Activated CD4-positive, alpha-beta T cell treated with anti-CD3 and anti-CD28 coated beads for 48 hours (primary cell): Measurements from ENCODE around the gene TRIM23.
"Not testable (repeated sequence)": the region's sequence is repeated elsewhere in the genome, so short reads cannot be mapped to it uniquely, and the experiment has no call there.

ENCODE experiments used
- DNase-seq: peaks from one replicate; pipeline ENCODE4 v3.0.0-alpha.2; 2020

TRIM23 gene

DNA sequence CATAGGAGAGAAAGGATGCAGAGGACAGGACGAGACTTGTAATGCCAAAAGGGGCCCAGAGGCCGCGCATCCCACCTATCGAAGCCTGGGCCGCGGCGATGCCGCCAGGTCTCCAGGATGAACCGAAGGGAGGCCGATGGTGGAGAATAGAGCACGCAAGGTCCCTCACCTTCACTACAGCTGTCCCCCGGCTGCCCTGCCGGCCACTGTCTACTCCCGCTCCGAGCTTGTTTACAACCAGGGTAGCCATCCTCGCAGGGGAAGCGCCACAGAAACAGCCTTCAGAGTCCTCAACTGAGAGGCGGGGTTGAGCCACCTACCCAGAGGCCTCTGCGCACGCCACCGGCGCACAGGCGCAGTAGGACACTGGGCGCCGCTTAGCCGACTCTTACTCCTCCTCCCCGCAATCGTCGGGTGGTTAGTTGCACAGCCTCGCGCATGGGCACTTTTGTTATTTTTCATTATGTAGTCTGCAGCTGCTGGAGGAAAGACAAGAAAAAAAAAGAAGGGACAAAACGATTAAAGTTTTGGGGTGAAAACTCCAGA lies at the start of gene TRIM23:
Gene TRIM23, minus strand, starts transcription at position 309 of the 546 bp plus-strand sequence. Its CDS starts 59 bp downstream, at position 250.
- peak; percentile 93 for DNase-seq

DNA sequence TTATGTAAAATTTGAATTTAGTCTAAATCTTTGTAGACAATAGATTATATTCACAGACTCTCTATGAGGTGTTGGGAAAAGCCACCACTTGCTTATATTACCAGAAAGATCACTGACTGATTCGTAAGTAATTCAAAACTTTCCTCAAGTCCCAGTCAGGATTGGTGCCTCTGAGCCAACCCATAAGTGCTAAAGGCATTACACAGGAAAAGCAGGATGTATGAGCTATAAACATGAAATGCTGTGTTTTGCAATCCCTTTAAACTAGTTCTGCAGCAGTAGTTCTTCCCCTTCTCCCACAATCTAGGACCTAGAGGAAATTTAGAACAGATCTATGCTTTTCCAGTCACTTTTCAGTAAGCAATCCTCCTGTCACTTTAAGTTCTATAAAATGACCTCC lies 48.7 kb upstream of the TRIM23 start:
- no peak for DNase-seq

DNA sequence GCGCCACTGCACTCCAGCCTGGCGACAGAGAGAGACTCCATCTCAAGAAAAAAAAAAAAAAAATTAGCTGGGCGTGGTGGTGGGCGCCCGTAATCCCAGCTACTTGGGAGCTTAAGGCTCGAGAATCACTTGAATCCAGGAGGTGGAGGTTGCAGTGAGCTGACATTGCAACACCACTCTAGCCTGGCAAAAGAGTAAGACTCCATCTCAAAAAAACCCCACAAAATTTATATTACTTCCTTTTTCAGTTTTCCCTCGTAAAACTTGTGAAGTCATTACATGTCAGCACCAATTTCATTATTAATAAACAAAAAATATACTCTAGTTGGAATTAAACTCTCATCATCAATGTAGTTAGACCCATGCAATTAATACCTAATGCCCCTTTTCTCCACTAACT lies 44.6 kb upstream of the TRIM23 start:
- DNase-seq = no peak

GRCh38 chr5:65663804-65664521 lies 39.8 kb upstream of the TRIM23 start:
- no peak for DNase-seq

DNA sequence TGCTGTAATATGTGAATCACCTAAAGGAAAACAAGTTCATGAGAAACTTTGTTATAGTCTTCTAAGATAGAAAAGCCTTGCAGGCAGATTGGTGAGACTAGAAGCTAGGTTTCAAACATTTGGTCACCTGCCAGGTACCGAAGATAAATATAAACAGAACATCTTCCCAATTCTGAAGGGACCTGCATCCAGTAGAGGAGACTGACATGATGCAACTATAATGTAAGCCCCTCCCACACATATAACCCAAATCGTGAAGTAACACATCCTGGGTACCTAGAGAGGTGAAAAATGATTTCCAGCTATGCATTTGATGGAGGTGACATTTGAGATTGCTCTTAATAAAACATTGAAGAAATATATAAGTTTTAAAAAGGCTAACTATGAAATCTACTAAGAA lies 30.6 kb upstream of the TRIM23 start:
- DNase-seq = no peak

DNA sequence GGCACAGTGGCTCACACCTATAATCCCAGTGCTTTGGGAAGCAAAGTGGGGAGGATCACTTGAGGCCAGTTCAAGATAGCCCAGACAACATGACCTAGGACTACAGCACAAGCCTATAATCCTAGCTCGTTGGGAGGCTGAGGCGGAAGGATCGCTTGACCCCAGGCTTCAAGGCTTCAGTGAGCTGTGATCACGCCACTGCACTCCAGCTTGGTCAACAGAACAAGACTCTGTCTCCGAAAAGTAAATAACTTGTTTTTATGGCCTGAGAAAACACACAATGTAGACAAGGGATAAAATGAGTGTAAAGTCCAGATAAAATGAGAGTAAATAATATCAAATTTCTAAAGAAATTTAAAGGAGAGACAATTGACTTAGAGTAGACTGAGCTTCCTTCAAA lies 27.0 kb upstream of the TRIM23 start:
- no peak for DNase-seq

DNA sequence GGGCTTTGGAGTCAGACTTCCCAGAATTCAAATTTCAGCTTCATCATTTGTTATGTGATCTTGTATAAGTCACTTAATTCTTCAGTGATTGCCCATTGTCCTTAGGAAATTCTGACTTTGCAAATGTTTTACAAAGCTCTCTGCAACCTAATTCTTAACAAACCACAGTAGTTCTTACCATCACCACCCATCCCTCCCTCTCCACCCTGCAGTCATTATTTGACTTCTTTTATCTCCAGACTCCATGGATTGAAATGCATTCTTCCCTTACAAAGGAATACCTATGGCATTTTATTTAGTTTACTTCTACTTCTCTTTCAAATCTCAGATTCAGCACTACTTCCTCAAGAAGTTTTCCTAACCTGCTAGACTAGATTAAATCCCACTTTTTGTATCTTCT lies 23.8 kb upstream of the TRIM23 start:
- DNase-seq = no peak

- no peak for DNase-seq
Observed at GRCh38 chr5:65646938-65647337, 22.8 kb upstream of the TRIM23 start.

GRCh38 chr5:65640240-65640639 lies 16.1 kb upstream of the TRIM23 start:
- DNase-seq = no peak

- DNase-seq = no peak
Observed at GRCh38 chr5:65630981-65631380, 6.8 kb upstream of the TRIM23 start.

GRCh38 chr5:65625743-65626142 lies 1.6 kb upstream of the TRIM23 start:
- no peak for DNase-seq

DNA sequence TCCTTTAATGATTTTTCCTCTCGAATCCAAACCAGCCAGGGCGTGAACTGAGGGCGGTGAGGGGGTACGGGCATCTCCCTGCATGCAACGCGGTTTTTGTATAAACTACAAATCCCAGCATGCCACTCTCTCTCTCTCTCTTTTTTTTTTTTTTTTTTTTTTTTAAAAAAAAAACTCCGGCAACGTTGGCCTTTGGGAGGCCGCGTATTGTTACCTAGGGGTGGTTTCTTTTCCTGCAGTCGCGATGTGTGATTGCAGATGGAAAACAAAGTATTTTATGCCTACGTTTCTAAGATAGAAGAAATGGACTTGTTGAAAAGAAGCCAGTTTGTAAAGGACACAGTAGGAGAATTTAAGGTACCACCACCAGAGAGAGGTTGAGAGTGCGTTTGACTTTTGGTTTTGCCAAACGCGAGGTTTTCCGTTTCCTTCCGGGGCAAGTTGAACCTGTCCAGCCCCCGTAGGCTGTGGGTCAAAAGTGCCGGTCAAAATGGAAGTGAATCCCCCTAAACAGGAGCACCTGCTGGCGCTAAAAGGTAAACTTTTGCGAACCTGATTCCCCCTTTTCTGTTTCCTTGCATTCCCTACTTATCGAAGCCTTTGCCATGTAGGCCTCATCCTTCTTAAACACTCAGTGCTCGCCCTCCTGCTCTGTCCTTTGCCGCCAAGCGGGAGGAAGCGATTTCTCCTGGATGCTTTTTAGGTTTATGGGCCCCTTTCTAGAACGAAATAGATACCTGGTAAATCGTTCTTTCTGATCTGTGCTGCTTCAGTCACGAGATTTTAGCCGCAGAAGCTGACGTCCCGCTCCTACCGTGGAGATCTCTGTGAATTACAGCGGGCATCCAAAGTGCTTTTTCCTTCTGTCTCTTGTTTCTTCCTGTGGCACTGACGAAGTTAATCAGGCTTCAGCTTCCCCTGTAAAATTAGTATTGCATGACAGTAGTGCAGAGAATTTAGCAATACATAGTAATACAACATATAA lies 730 bp upstream of the TRIM23 start, which contains the start of the genes SHLD3 and TRAPPC13:
Gene SHLD3, plus strand, starts transcription at position 457 of the 985 bp plus-strand sequence. CDS start 4,561 bp downstream, outside the sequence.
Gene TRAPPC13, plus strand, starts transcription at position 457 of the 985 bp plus-strand sequence. Its CDS starts 34 bp downstream, at position 491.
- DNase-seq = peak; percentile 84

- no peak for DNase-seq
Observed at GRCh38 chr5:65623482-65623881, 651 bp downstream of the TRIM23 start.

- DNase-seq = not testable (repeated sequence)
Observed at GRCh38 chr5:65621961-65622360, 2.2 kb downstream of the TRIM23 start.

DNA sequence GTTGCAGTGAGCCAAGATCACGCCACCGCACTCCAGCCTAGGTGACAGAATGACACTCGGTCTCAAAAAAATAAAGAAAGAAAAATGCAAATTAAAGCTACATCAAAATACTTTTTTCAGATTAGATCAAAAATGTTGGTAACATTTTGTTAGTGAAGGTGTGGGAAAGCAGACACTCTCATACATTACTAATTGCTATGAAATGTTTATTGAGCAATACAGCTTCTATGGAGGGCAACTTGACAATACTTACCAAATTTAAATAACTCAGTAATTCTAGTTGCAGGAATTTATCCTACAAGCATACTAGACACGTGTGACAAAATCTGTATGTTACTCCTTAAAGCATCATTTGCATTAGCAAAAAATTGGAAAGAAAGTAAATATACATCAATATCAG lies 4.1 kb downstream of the TRIM23 start:
- no peak for DNase-seq

DNA sequence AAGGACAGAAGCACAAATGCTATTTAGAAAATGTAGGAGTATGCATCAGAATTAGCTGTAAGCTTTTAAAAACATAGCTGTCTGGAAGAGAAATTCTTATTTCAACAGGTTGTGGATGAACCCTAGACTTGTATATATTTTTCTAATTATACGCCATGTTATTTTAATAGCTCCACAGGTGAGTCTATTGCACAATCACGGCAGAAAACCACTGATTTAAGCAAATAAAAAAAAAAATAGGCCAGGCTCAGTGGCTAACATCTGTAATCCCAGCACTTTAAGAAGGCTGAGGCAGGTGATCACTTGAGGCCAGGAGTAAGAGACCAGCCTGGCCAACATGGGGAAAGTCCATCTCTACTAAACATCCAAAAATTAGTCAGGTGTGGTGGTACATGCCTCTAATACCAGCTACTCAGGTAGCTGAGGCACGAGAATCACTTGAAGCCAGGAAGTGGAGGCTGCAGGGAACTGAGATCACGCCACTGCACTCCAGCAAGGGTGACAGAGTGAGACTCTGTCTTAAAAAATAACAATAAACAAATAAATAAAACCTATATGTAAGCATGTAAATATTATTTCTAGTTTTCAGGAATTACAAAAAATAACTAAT lies 11.7 kb downstream of the TRIM23 start:
- no peak for DNase-seq

- DNase-seq = no peak
Observed at GRCh38 chr5:65611524-65611923, 12.6 kb downstream of the TRIM23 start.

DNA sequence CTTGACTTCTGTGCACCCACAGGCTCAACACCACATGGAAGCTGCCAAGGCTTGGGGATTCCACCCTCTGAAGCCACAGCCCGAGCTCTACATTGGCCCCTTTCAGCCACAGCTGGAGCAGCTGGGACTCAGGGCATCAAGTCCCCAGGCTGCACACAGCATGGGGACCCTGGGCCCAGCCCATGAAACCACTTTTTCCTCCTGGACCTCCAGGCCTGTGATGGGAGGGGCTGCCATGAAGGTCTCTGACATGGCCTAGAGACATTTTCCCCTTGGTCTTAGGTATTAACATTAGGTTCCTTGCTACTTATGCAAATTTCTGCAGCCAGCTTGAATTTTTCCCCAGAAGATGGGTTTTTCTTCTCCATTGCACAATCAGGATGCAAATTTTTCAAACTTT lies 22.4 kb downstream of the TRIM23 start:
- DNase-seq = not testable (repeated sequence)

DNA sequence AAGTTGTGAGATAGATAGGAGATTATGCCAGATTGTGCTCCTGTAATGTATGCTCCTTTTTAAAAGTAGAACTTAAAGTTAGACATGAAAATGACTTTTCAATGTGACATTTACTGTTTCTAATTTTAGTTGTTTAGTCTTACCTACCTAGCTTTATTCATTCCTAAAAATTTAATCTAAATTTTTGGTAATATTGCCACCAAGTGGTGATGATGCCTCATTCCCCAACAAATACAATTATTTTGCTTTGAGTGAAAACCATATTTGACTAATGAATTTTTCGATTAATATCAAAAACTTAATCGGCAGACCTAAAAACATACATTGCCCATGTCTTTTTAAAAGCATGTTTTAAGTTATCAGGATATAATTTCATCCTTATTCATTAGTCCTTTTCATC lies 35.4 kb downstream of the TRIM23 start:
- no peak for DNase-seq

DNA sequence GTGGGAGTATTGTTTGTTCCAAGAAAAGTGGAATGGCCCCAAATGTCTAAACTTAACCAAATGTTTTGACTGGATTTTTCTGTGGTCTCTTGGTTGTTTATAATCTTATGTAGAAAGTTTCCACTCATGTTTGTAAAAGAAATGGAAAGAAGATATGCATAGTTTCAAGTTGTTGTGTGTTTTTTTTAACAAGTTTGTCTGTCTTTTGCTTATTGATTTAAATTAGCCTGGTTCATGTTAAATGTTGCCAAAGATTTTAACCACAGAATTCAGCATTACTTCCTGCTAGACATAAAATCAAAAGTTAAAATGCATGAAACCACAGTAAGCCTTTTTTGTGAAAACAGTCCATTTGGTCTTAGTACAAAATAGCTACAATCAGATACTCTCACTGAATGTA lies 47.0 kb downstream of the TRIM23 start:
- no peak for DNase-seq

DNA sequence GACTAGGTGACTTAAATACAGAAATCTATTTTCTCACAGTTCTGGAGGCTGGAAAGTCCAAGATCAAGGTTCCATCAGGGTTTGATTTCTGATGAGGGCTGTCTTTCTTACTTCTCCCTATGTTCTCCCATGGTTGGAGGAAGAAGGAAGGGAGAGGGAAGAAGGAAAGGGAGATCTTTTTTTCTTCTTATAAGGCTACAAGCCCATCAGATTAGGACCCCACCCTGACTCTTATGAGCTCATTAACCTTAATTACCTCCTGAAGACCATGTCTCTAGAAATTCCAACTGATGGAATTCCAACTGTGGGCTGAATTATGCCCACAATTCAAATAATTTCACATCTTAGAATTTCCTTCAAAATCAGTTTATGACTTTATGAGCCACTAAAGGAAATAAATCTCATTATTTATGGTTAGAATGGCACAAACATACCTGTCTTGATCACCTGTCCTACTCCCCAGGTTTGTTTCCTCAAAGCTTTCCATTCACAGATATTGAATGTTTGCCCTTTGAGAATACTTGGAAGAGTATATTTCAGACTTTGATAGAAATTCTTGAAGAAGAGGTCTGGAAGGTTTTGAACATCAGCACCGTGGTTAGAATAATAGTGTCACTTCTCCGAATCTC lies 53.4 kb downstream of the TRIM23 start:
- no peak for DNase-seq

DNA sequence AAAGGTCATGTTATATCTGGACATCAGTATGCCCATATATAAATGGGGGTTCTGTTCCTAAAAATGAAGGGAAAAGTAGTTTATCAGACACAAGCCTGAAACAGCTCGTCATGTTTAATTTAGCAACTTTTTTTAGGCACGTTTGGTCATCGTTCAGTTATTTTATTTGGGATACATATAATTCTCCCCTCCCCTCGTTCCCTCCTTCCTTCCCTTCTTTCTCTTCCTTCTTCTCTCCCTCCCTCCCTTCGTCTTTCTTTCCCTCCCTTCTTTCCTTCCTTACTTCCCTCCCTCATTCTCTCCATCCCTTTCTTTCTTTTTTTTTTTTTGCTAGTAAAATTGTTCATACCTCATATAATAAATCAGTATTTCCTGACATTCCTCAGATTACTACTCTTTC lies 57.6 kb downstream of the TRIM23 start:
- DNase-seq = no peak
